GM21723 (cell line): ENCODE data around the gene TPSG1.

Source experiments
- ATAC-seq: cut with Tn5 transposase; IDR thresholded peaks from one replicate; pipeline ENCODE4 v1.9.1; 2021; ENCODE audit warnings: mild to moderate bottlenecking, moderate library complexity; ENCODE audit not compliant: unreplicated experiment

TPSG1 gene

GRCh38 chr16:1181404-1182315 lies 43.4 kb downstream of the TPSG1 start:
- ATAC-seq: no peak

DNA sequence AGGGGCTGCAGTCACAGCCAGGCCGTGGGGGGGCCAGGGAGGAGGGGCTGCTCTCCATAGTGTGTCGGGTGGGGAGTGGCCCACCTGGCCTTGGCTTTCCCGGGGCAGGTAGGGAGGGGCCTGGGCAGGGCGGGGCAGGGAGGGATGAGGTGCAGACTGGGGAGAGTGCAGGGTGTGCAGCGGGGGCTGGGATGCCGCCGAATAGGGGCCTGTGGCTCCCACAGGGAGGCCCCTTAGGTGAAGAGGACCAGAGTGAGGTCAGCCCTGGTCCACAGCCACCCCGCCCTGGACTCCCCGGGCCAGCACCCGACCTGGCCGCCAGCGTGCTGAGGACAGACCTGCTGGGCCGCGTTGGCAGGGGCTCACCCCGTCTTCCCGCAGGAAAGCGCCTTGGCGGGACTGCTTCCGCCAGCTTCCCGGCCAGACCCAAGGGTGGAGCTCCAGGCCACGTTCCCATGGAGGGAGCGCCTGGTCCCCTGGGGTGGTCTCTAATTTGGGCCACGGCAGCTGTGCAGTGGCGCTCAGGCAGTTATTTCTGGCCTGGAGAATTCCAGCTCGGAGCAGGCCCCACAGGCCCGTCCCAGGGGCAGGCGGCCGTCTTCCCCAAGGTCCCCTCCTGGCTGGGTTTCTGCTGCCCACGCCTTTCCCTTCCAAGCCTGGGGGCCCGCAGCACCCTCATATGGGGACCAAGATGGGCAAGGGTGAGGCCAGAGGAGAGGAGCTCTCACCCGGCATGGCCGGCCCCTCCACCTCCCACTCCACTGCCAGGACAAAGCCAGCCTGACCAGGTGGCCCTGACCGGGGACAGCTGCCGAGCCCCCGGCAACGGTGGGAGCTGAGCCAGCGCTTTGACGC lies 44.3 kb downstream of the TPSG1 start:
- ATAC-seq: no peak

GRCh38 chr16:1178295-1178910 lies 46.7 kb downstream of the TPSG1 start:
- no peak for ATAC-seq

DNA sequence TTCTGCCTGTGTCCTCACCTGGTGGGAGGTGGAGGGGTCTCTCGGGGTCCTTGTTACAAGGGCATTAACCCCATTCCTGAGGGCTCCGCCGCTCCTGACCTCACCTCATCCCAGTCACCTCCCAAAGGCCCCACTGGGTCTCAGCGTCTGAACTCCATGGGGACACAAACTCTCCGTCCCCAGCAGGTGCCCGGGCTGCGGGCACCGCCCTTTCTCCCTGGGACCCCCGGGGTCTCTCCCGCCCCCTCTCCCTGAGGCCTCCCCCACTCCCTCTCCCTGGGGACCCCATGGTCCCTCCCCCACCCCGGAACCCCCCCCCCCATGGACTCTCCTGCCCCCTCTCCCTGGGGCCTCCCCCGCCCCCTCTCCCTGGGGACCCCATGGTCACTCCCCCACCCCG lies 47.3 kb downstream of the TPSG1 start:
- no peak for ATAC-seq

GRCh38 chr16:1177053-1177452 lies 48.0 kb downstream of the TPSG1 start:
- ATAC-seq: no peak

GRCh38 chr16:1176280-1176897 lies 48.7 kb downstream of the TPSG1 start:
- no peak for ATAC-seq

- ATAC-seq: no peak
Observed at GRCh38 chr16:1175566-1176279, 49.3 kb downstream of the TPSG1 start.

DNA sequence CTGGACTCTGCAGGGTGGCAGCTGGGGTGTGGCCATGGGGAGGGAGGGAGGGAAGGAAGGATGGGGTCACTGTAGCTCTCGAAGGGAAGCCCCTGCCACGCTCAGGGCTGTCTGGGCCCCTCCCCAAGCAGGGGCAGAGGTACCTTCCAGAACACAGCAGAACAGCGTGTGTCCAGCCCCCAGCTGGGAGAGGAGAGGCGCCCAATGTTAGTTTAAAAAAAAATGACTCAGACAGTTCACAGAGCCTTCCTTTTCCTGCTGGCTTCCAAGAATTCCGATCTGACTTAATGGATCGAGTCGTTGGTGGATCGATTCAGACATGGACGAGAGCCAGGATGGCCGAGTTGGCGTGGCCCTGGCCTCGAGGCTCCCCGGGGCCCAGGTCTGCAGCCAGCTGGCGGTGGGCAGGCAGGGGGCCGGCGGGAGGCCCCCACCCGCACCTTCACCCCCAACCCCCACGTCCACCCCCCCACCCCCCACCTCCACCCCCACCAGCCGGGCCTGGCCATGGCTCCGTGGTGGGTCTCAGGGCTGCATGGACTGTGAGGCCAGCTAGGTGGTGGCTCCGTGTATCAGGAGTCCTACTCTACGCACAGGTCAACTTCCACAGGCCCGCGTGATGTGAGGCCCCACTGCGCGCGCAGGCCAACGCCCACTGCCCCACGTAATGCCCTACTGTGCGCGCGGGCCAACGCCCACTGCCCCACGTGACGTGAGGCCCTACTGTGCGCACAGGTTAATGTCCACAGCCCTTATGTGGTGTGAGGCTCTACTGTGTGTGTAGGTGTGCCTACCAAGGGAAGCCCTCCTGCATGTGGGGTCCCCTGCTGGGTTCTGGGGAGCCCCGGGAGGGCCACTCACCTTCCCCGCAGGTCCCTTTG lies 50.4 kb downstream of the TPSG1 start:
- no peak for ATAC-seq

GRCh38 chr16:1173788-1174451 lies 51.1 kb downstream of the TPSG1 start:
- ATAC-seq: no peak

DNA sequence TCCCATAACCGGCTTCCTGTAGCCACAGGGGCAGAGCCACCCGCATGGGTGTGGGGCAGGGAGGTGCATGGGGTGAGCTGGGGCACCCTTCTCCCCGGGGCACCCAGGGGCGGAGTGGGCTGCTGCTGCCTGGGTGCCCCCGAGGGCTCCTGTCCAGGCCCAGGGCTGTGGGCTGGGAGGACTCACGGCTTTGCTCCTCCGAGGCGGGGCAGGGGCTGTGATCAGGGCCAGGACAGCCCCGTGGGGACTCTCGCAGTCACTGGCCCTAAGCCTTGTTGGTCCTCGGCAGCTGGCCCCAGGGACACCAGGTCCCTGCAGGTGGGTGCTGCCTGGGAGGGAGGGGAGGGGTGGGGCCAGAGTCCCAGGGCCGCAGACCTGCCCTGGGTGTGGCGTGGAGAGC lies 52.4 kb downstream of the TPSG1 start:
- ATAC-seq: no peak

DNA sequence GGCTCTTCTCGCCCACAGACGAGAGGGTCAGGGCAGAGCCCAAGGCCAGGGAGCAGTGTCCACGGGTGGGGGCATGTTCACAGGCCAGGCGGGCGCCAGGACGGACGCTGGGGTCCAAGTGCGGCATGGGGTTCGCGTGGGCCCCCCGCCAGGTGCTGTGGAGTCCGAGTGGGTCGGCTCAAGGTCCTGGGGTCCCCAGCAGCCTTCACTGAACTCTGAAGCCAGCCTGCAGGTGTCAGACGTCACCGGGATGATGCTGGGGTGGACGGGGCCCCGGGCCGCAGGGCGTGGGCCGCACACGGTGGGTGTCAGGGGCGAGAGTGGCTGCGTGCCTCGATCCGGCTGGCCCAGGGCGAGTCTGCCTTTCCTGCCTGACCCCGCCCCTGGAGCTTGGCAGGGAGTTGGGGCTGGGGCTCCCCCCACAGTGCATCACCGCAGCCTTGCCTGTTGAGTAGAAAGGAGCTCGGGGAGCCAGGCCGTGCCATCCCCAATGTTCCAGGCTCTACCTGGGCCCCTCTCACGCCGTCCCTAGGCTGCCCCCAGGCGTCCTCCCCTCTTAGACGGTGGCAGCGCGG lies 53.1 kb downstream of the TPSG1 start:
- no peak for ATAC-seq
